Naive thymus-derived CD8-positive, alpha-beta T cell (primary cell): Measurements from ENCODE around the gene GAGE12F. TPM values are rescaled to one million over a fixed set of nuclear protein-coding genes. Genes with fewer than 3 reads are reported as not detected.
"Not testable (repeated sequence)": the region's sequence is repeated elsewhere in the genome, so short reads cannot be mapped to it uniquely, and the experiment has no call there.

ENCODE experiments used
- ATAC-seq, 2 donors: fragments of 150-1000 bp; cut with Tn5 transposase in 1 of 2; sonication (Bioruptor Pico), chemical (Tn5 transposase) in 1 of 2; 1 replicate in 1 of 2; 2 replicates in 1 of 2; pipeline ENCODE4 v1.10.0; 2021; ENCODE audit warnings: mild to moderate bottlenecking in 2 of 2, moderate library complexity in 2 of 2
- POLR2A ChIA-PET: fragments of 350-600 bp; sonication (Branson Sonifier 250); formaldehyde crosslinking; loops from one replicate; lab custom pipeline; 2021; ENCODE audit warnings: antibody characterized with exemption; lab: Charles Lee
- DNase-seq, 10 donors: peaks; one replicate each; pipeline versions ENCODE4 v3.0.0 to v3.0.0-alpha.2; 2020 to 2022
- H3K27ac Mint-ChIP-seq, 10 donors: one replicate each; pipeline ENCODE4 v1.8.0; 2020 to 2022; ENCODE audit warnings: mild to moderate bottlenecking in 10 of 10, mixed read lengths in 10 of 10, moderate library complexity in 4 of 10, inconsistent platforms in 1 of 10
- H3K27me3 Mint-ChIP-seq, 5 donors: one replicate each; pipeline ENCODE4 v1.8.0; 2021 to 2022; ENCODE audit warnings: mixed read lengths in 5 of 5
- H3K36me3 Mint-ChIP-seq, 3 donors: one replicate each; pipeline ENCODE4 v1.8.0; 2020 to 2022; ENCODE audit warnings: mixed read lengths in 3 of 3, mild to moderate bottlenecking in 2 of 3, inconsistent platforms in 1 of 3
- H3K4me1 Mint-ChIP-seq, 4 donors: one replicate each; pipeline ENCODE4 v1.8.0; 2021 to 2022; ENCODE audit warnings: mixed read lengths in 4 of 4
- H3K4me3 Mint-ChIP-seq, 10 donors: one replicate each; pipeline ENCODE4 v1.8.0; 2020 to 2022; ENCODE audit warnings: mild to moderate bottlenecking in 10 of 10, mixed read lengths in 10 of 10, moderate library complexity in 6 of 10, inconsistent platforms in 1 of 10
- H3K9me3 Mint-ChIP-seq, 9 donors: one replicate each; pipeline ENCODE4 v1.8.0; 2020 to 2022; ENCODE audit warnings: mixed read lengths in 9 of 9, mild to moderate bottlenecking in 3 of 9, inconsistent platforms in 1 of 9, moderate library complexity in 1 of 9
- polyA plus RNA-seq, 3 donors: library from polyadenylated mRNA; unstranded; fragments of 300-500 nt; fragmentation: Illumina TruSeq; gene quantifications; one replicate each; pipeline ENCODE4 v1.2.3, GENCODE V29; 2021
- total RNA-seq, 8 experiments: library from RNA in 2 of 8; stranded (reverse) in 2 of 8; gene quantifications; one replicate each; pipeline ENCODE4 v1.2.3 and lab custom pipeline; 2021 to 2026

The GAGE12F gene
- total RNA-seq: not detected
- not detected for polyA plus RNA-seq
- 0 reads per million in 6 experiments for total RNA-seq (lab: John Stamatoyannopoulos, UW)

DNA sequence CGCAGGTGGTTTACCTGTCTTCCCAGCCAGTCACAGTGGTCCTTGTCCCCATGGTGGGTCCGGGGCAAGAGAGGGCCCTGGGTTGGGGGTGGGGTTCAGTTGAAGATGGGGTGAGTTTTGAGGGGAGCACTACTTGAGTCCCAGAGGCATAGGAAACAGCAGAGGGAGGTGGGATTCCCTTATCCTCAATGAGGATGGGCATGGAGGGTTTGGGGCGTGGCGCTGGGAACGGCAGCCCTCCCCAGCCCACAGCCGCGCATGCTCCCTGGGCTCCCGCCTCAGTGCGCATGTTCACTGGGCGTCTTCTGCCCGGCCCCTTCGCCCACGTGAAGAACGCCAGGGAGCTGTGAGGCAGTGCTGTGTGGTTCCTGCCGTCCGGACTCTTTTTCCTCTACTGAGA is at the start of gene GAGE12F:
GAGE12F (plus strand) TSS at position 301 of the 400 bp plus-strand sequence. CDS start 1,155 bp downstream, outside the sequence.
- H3K36me3 Mint-ChIP-seq, H3K9me3 Mint-ChIP-seq, DNase-seq, H3K4me1 Mint-ChIP-seq, H3K27ac Mint-ChIP-seq, ATAC-seq, H3K4me3 Mint-ChIP-seq, H3K27me3 Mint-ChIP-seq, POLR2A ChIA-PET: not testable (repeated sequence)

DNA sequence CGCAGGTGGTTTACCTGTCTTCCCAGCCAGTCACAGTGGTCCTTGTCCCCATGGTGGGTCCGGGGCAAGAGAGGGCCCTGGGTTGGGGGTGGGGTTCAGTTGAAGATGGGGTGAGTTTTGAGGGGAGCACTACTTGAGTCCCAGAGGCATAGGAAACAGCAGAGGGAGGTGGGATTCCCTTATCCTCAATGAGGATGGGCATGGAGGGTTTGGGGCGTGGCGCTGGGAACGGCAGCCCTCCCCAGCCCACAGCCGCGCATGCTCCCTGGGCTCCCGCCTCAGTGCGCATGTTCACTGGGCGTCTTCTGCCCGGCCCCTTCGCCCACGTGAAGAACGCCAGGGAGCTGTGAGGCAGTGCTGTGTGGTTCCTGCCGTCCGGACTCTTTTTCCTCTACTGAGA is 28.8 kb upstream of the GAGE12F start, which contains the start of gene GAGE12C:
GAGE12C (plus strand) TSS at position 301 of the 400 bp plus-strand sequence. CDS start 1,155 bp downstream, outside the sequence.
- H3K4me3 Mint-ChIP-seq, ATAC-seq: not testable (repeated sequence)

GRCh38 chrX:49541433-49541832 is 19.2 kb upstream of the GAGE12F start, which contains the start of gene GAGE12D:
Gene GAGE12D (plus strand): TSS chrX:49541733. CDS start chrX:49542888, 1,155 bp downstream.
- DNase-seq, H3K27ac Mint-ChIP-seq, POLR2A ChIA-PET, H3K4me3 Mint-ChIP-seq, H3K27me3 Mint-ChIP-seq, H3K9me3 Mint-ChIP-seq, H3K4me1 Mint-ChIP-seq, ATAC-seq, H3K36me3 Mint-ChIP-seq: not testable (repeated sequence)

More for the DNA sequence above, 28.8 kb upstream of the GAGE12F start, which contains the start of gene GAGE12C:
- H3K9me3 Mint-ChIP-seq, H3K36me3 Mint-ChIP-seq, H3K27me3 Mint-ChIP-seq, DNase-seq, H3K27ac Mint-ChIP-seq, POLR2A ChIA-PET, H3K4me1 Mint-ChIP-seq: not testable (repeated sequence)

DNA sequence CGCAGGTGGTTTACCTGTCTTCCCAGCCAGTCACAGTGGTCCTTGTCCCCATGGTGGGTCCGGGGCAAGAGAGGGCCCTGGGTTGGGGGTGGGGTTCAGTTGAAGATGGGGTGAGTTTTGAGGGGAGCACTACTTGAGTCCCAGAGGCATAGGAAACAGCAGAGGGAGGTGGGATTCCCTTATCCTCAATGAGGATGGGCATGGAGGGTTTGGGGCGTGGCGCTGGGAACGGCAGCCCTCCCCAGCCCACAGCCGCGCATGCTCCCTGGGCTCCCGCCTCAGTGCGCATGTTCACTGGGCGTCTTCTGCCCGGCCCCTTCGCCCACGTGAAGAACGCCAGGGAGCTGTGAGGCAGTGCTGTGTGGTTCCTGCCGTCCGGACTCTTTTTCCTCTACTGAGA is 9.7 kb upstream of the GAGE12F start, which contains the start of gene GAGE12E:
GAGE12E (plus strand) TSS at position 301 of the 400 bp plus-strand sequence. CDS start 1,155 bp downstream, outside the sequence.
- H3K27ac Mint-ChIP-seq, H3K27me3 Mint-ChIP-seq, H3K4me1 Mint-ChIP-seq, POLR2A ChIA-PET, H3K9me3 Mint-ChIP-seq, H3K36me3 Mint-ChIP-seq, ATAC-seq, DNase-seq, H3K4me3 Mint-ChIP-seq: not testable (repeated sequence)

DNA sequence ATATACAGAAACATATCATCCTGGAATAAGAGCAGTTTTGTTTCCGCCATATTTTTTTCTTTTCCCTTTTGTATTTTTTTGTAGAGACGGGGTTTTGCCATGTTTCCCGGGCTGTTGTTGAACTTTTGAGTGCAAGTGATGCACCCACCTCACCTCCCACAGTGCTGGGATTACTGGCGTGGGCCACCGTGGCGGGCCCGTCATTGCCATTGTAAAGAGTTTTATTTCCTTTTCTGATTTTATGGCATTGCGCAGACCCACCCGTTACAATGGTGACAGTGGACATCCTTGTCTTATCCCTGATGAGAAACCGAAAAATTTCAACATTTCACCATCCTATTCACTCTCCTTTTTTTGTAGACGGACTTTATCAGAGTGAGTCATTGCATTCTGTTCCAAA is 8.1 kb downstream of the GAGE12F start:
- H3K4me3 Mint-ChIP-seq, H3K27ac Mint-ChIP-seq, H3K4me1 Mint-ChIP-seq, H3K9me3 Mint-ChIP-seq, H3K36me3 Mint-ChIP-seq, ATAC-seq, H3K27me3 Mint-ChIP-seq, POLR2A ChIA-PET: not testable (repeated sequence)
- peak in 1 of 10 donors; percentile 3 for DNase-seq

- ATAC-seq, H3K4me3 Mint-ChIP-seq, H3K9me3 Mint-ChIP-seq, H3K36me3 Mint-ChIP-seq, H3K27me3 Mint-ChIP-seq, H3K4me1 Mint-ChIP-seq, DNase-seq, POLR2A ChIA-PET, H3K27ac Mint-ChIP-seq: not testable (repeated sequence)
Observed at GRCh38 chrX:49569152-49569551, 8.5 kb downstream of the GAGE12F start.

GRCh38 chrX:49570100-49570499 is 9.5 kb downstream of the GAGE12F start, which contains the start of gene GAGE12G:
Gene GAGE12G (plus strand): TSS chrX:49570400. CDS start chrX:49571555, 1,155 bp downstream.
- POLR2A ChIA-PET, H3K27me3 Mint-ChIP-seq, H3K36me3 Mint-ChIP-seq, ATAC-seq, H3K27ac Mint-ChIP-seq, H3K4me3 Mint-ChIP-seq, H3K4me1 Mint-ChIP-seq, H3K9me3 Mint-ChIP-seq, DNase-seq: not testable (repeated sequence)

- H3K27ac Mint-ChIP-seq, POLR2A ChIA-PET: not testable (repeated sequence)
Observed at GRCh38 chrX:49579649-49580048, 19.0 kb downstream of the GAGE12F start, which contains the start of gene GAGE12H. Gene GAGE12H (plus strand): TSS chrX:49579949. CDS start chrX:49581104, 1,155 bp downstream.

DNA sequence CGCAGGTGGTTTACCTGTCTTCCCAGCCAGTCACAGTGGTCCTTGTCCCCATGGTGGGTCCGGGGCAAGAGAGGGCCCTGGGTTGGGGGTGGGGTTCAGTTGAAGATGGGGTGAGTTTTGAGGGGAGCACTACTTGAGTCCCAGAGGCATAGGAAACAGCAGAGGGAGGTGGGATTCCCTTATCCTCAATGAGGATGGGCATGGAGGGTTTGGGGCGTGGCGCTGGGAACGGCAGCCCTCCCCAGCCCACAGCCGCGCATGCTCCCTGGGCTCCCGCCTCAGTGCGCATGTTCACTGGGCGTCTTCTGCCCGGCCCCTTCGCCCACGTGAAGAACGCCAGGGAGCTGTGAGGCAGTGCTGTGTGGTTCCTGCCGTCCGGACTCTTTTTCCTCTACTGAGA is 28.6 kb downstream of the GAGE12F start, which contains the start of gene GAGE2A:
GAGE2A (plus strand) TSS at position 301 of the 400 bp plus-strand sequence. CDS start 1,155 bp downstream, outside the sequence.
- H3K9me3 Mint-ChIP-seq, H3K27ac Mint-ChIP-seq, DNase-seq, ATAC-seq, H3K36me3 Mint-ChIP-seq, H3K4me3 Mint-ChIP-seq, POLR2A ChIA-PET, H3K27me3 Mint-ChIP-seq, H3K4me1 Mint-ChIP-seq: not testable (repeated sequence)

More at GRCh38 chrX:49579649-49580048, 19.0 kb downstream of the GAGE12F start, which contains the start of gene GAGE12H:
- not testable (repeated sequence) for DNase-seq, H3K4me3 Mint-ChIP-seq, H3K27me3 Mint-ChIP-seq, H3K9me3 Mint-ChIP-seq, H3K4me1 Mint-ChIP-seq, ATAC-seq, H3K36me3 Mint-ChIP-seq

- POLR2A ChIA-PET, H3K27ac Mint-ChIP-seq, H3K4me1 Mint-ChIP-seq, H3K4me3 Mint-ChIP-seq, ATAC-seq, H3K9me3 Mint-ChIP-seq, H3K27me3 Mint-ChIP-seq, H3K36me3 Mint-ChIP-seq: not testable (repeated sequence)
- peak in 5 of 10 donors; percentile 0 to 55 (median 5) for DNase-seq
Observed at GRCh38 chrX:49589769-49590478, 29.3 kb downstream of the GAGE12F start.

DNA sequence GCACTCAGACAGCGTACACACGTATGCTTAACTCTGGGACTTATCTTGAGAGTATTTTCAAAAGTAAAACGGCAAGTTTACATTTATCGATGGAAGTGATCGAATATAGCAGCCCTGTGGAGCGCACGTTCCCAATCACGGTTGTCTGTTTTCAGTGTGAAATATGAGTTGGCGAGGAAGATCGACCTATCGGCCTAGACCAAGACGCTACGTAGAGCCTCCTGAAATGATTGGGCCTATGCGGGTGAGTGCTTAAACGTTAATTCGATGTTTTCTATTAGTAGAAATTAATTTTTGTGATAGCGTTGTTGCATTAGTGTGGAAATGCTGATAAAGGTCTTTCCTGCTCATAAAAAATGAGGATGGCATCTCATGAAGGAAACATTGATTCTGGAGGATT is 29.8 kb downstream of the GAGE12F start:
- H3K4me3 Mint-ChIP-seq, POLR2A ChIA-PET, DNase-seq, H3K36me3 Mint-ChIP-seq, H3K27me3 Mint-ChIP-seq, H3K9me3 Mint-ChIP-seq, ATAC-seq, H3K27ac Mint-ChIP-seq, H3K4me1 Mint-ChIP-seq: not testable (repeated sequence)

DNA sequence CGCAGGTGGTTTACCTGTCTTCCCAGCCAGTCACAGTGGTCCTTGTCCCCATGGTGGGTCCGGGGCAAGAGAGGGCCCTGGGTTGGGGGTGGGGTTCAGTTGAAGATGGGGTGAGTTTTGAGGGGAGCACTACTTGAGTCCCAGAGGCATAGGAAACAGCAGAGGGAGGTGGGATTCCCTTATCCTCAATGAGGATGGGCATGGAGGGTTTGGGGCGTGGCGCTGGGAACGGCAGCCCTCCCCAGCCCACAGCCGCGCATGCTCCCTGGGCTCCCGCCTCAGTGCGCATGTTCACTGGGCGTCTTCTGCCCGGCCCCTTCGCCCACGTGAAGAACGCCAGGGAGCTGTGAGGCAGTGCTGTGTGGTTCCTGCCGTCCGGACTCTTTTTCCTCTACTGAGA is 38.1 kb downstream of the GAGE12F start, which contains the start of gene GAGE1:
GAGE1 (plus strand) TSS at position 301 of the 400 bp plus-strand sequence. CDS start 1,155 bp downstream, outside the sequence.
- POLR2A ChIA-PET, H3K4me1 Mint-ChIP-seq, H3K9me3 Mint-ChIP-seq, H3K27me3 Mint-ChIP-seq, ATAC-seq, DNase-seq, H3K4me3 Mint-ChIP-seq, H3K27ac Mint-ChIP-seq, H3K36me3 Mint-ChIP-seq: not testable (repeated sequence)

- H3K36me3 Mint-ChIP-seq: peaks cover 0 to 4% (median 0%) of the 10 kb centered on the region in 3 donors
- H3K9me3 Mint-ChIP-seq: peaks cover 0 to 2% (median 0%) of the 10 kb centered on the region in 9 donors
- H3K27ac Mint-ChIP-seq: no peak overlapping the region
- ATAC-seq: no peak
- no peaks in the 10 kb centered on the region for H3K4me1 Mint-ChIP-seq
- POLR2A ChIA-PET: no interaction called here
- no peak for DNase-seq
- no peak overlapping the region for H3K4me3 Mint-ChIP-seq
- no peaks in the 10 kb centered on the region for H3K27me3 Mint-ChIP-seq
Observed at GRCh38 chrX:49610718-49611310, 50.2 kb downstream of the GAGE12F start.
